ENCODE measurements around the gene BCL11A.

Gene BCL11A

DNA sequence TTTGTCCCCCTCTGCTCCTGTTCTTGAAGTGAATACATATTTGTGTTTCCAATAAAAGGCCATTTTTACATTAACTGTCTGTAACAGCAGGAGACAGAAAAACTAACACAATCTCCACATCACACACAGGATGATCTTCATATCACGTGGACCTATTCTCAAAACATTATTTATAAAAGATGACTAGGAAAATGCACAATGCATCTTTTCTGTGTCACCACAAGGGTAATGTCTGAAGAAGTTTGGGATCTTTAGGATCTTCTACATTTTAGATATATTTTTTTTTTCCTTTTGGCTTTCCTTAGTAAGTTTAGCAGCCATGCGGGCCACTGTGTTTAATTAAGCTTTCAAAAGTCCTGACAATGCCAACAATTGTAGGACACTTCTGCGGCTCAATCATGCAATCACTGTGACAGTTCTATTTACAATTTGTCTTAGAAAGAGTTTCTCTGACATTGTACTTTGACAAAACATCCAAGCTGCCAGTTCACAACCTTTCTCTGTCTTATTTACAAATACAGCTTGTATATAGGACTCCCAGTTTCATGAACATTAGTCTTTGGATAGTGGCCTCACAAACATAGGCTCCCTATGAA lies 12.3 kb downstream of the BCL11A start:
- Mint-ChIP-seq H3K36me3 (peaks cover 59% of the 10 kb centered on the region), H3K4me3 (no peak overlapping the region), H3K9me3 (no peaks in the 10 kb centered on the region), H3K27me3 (no peaks in the 10 kb centered on the region), H3K27ac (peak overlapping the region; percentile 23), H3K4me1 (peaks cover 83% of the 10 kb centered on the region)
- no peak for ATAC-seq

DNA sequence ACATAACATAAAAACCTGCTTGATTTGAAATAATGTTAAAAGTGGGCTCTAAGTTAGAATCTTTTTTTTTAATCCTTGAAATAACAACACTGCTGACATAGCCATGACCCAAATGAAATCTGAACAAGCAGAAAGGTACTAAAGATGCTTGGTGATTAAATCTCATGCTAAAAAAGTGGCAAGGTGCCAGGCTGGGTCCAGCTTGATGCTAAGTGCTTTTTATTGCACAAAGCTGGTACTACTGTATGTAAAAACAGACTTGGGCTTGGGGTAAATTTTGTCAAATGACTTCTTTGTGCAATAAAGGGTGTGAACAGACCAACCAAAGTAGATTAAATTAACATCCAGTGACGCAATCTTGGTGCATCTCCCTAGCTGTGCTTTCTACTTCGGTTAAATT lies 13.4 kb downstream of the BCL11A start:
- no peak for ATAC-seq
- Mint-ChIP-seq H3K4me3 (no peak overlapping the region), H3K4me1 (peaks cover 83% of the 10 kb centered on the region), H3K9me3 (no peaks in the 10 kb centered on the region), H3K27me3 (no peaks in the 10 kb centered on the region), H3K27ac (peak overlapping the region; percentile 23), H3K36me3 (peaks cover 55% of the 10 kb centered on the region)

DNA sequence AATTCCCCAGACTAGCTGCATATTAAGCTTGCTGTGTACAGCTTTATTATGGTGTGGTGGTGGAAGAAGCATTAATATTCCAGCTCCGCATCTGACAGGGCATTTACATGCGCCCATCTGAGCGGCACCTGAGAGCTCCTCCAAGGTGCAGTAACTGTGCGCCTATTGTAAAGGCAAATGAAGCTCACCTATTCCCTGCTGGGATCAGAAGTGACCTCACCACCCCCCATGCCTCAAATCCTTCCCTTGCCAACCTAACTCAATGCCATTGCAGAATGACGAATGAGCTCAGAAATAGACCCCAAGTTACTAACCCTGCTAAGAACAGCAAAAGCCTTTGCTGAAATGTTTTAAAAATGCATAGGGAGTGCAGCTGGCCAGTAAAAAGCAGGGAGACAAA lies 14.3 kb downstream of the BCL11A start:
- H3K4me1 Mint-ChIP-seq: peaks cover 83% of the 10 kb centered on the region
- no peak for ATAC-seq
- peak overlapping the region; percentile 46 for H3K27ac Mint-ChIP-seq
- no peaks in the 10 kb centered on the region for H3K9me3 Mint-ChIP-seq
- no peak overlapping the region for H3K4me3 Mint-ChIP-seq
- H3K27me3 Mint-ChIP-seq: no peaks in the 10 kb centered on the region
- peaks cover 45% of the 10 kb centered on the region for H3K36me3 Mint-ChIP-seq

DNA sequence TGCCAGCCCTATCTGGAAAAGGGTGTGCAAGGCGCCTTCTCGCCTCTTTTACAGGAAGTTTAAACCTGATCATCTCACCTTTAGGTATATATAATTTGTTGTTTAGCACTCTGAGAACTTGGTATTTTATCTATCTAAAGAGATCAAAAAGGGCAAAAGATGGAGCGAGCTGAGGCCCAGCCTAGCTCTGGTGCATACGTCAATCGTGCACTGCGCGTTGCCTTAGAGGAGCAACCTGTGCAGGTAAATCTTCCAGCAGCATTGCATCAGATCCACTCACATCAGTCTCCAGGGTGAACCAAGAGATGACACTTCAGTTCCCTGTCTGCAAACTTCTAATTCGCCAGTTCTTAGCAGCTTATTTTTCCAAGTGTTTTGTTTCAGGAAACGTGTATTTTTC lies 15.4 kb downstream of the BCL11A start:
- Mint-ChIP-seq H3K4me3 (no peak overlapping the region), H3K4me1 (peaks cover 83% of the 10 kb centered on the region), H3K36me3 (peaks cover 48% of the 10 kb centered on the region), H3K27ac (peak overlapping the region; percentile 46), H3K9me3 (no peaks in the 10 kb centered on the region), H3K27me3 (no peaks in the 10 kb centered on the region)
- ATAC-seq: no peak

DNA sequence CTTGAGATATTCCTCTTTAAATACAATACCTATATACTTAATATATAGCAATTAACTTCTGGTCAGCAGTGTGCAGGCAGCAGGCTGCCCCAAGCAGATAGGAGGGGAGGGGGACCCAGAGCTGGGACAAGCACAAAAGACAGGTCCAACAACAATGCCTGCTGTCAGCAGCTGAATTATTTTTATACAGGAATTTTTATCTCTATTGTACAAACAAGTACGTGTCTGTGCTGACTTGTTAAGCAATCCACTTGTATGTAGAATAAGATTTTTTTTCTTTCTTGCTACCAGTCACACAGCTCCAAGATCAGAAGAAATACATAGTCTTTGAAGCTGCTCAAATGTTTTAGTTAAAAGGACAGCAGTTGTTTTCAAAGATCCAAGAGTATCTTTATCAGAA lies 16.7 kb downstream of the BCL11A start:
- H3K4me3 Mint-ChIP-seq: peak overlapping the region; percentile 73
- H3K27ac Mint-ChIP-seq: peak overlapping the region; percentile 84
- H3K36me3 Mint-ChIP-seq: peaks cover 50% of the 10 kb centered on the region
- peaks cover 85% of the 10 kb centered on the region for H3K4me1 Mint-ChIP-seq
- H3K9me3 Mint-ChIP-seq: no peaks in the 10 kb centered on the region
- no peaks in the 10 kb centered on the region for H3K27me3 Mint-ChIP-seq
- no peak for ATAC-seq

DNA sequence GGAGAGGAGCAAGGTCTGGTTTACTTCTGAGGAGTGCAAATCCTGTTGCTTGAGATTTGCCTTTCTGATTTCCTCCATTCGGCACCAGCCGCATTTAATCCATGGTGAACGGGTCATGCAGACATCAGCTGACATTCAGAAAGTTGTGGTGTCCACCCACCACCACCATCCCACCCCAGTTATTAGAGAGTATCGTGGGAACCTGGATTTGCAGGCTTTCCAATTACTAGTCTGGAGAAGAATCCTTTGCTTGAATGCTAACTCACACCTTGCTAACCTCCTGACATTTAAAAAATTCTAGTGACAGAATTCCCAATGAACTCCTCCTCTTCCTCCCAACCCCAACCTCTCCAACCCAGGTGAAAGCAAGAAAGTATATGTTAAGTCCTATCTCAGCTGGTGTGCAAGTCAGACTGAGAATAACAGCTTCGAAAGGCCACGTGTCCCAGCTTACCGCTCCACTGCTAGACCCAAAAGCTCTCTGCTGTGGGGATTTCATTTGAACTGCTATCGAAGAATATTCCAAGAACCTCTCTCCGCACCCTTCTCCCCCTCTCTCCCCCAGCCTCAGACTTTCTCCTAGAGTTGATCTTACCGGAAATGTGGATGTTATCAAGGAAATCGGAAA lies 17.7 kb downstream of the BCL11A start:
- H3K36me3 Mint-ChIP-seq: peaks cover 53% of the 10 kb centered on the region
- H3K4me1 Mint-ChIP-seq: peaks cover 93% of the 10 kb centered on the region
- ATAC-seq: peak; percentile 89
- H3K27me3 Mint-ChIP-seq: no peaks in the 10 kb centered on the region
- peak overlapping the region; percentile 84 for H3K27ac Mint-ChIP-seq
- peak overlapping the region; percentile 73 for H3K4me3 Mint-ChIP-seq
- H3K9me3 Mint-ChIP-seq: no peaks in the 10 kb centered on the region

DNA sequence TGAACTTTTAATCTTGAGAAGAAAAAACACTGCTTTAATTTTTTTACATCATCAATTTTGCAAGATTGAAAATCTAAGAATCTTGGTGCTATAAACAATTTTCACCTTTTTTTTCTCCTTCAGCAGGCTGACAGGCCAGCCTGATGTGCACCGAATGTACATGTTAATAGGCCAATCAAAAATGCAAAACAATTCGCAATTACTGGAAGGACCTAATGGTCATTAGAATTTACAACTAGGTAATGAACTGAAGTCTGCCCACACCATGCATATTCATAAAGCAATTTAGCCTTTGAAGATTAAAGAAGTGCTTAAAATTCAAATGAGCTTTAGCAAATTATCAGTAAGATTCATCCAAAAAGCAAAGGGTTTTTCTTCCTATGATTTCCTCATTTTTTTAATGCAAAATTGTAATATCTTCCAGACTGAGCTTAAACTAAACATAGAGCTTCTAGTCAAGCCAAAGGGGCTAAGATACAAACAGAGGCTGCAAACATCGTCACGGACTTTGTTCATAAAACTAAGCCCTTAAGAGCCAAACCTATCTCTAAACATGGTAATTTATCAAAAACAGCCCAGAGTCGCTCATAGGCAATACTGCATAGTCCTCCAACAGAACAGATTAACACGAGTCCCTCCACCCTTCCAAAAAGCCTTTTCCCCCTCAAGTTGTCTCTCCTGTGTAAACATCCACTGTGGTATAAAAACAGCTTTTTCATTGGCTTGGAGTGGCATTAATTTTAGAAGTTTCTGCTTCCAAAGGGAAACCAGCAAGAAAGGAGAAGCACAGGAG lies 18.4 kb downstream of the BCL11A start:
- no peaks in the 10 kb centered on the region for H3K9me3 Mint-ChIP-seq
- H3K4me3 Mint-ChIP-seq: peak overlapping the region; percentile 73
- no peaks in the 10 kb centered on the region for H3K27me3 Mint-ChIP-seq
- peaks cover 94% of the 10 kb centered on the region for H3K4me1 Mint-ChIP-seq
- peak overlapping the region; percentile 84 for H3K27ac Mint-ChIP-seq
- no peak for ATAC-seq
- H3K36me3 Mint-ChIP-seq: peaks cover 46% of the 10 kb centered on the region

DNA sequence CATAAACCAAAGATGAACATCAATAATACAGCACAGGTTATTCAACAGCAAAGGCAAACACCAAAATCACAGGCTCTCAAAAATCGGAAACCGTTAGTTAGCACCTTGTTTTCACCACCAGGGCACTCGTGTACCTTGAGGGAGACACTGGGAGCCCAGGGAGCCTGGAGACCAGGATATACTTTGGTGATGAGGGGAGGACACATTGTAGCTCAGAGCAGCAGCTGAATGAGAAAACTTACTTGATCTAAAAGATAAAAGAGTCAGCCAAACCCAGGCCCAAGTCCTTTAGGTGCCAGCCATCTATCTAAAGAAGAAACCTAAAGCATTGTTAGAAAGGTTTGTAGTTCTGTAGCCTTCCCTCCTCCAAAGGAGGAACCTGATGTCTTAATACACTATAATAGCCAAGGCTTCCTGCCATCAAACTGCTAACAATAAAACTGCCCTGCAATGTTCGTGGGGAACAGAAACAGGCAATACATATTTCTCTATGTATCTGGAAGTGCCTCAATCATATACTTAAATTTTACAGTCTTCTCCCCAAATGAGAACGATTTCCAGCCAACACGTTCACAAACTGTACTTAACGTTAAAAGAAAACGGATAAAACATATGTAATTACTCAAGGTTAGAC lies 19.3 kb downstream of the BCL11A start:
- H3K9me3 Mint-ChIP-seq: no peaks in the 10 kb centered on the region
- peaks cover 49% of the 10 kb centered on the region for H3K36me3 Mint-ChIP-seq
- H3K4me3 Mint-ChIP-seq: peak overlapping the region; percentile 32
- peak overlapping the region; percentile 84 for H3K27ac Mint-ChIP-seq
- ATAC-seq: no peak
- H3K4me1 Mint-ChIP-seq: peaks cover 99% of the 10 kb centered on the region
- no peaks in the 10 kb centered on the region for H3K27me3 Mint-ChIP-seq

DNA sequence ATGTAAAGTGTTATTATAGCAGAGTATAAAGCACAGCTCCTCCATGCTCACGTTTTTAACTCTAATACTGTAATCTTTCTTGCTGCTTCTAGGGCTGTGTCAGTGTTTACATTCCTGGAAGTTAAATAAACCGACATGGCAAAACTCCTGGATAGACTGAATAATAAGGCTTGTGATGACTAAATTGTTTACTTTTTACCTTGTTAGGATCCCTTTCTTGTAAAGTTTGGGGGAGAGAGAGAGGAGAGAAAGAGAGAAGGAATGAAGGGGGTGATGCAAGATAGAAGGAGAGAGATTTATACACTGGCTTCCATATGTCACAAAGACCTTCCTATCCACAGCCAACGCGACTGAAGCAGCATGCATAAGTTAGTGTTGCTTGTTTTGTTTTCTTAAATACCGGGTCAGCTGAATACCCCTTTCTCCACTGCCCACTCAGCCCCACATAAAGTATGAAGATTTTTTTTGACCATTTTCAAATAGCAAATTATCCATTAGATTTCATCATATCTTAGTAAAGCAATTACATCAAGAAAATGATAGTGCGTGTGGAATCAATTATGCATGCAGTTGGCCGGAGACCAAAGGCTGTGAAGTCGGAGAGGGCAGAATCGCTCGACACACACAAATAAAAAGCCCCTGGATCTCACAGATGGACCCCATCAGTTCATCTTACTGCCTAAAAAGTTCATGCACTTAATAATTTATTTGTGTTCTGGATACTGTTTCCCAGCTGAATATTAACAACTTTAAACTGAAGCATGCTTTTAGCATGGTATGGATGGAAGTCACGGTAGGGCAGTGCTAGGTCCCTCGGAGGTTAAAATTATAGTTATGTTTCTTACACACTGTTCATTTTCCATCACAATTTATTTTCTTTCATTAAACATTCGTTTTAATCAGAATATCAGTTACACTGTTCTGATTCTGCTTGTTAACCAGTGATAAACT lies 20.1 kb downstream of the BCL11A start:
- peaks cover 99% of the 10 kb centered on the region for H3K4me1 Mint-ChIP-seq
- H3K36me3 Mint-ChIP-seq: peaks cover 50% of the 10 kb centered on the region
- no peaks in the 10 kb centered on the region for H3K27me3 Mint-ChIP-seq
- H3K9me3 Mint-ChIP-seq: no peaks in the 10 kb centered on the region
- no peak for ATAC-seq
- peak overlapping the region; percentile 84 for H3K27ac Mint-ChIP-seq
- H3K4me3 Mint-ChIP-seq: peak overlapping the region; percentile 32

DNA sequence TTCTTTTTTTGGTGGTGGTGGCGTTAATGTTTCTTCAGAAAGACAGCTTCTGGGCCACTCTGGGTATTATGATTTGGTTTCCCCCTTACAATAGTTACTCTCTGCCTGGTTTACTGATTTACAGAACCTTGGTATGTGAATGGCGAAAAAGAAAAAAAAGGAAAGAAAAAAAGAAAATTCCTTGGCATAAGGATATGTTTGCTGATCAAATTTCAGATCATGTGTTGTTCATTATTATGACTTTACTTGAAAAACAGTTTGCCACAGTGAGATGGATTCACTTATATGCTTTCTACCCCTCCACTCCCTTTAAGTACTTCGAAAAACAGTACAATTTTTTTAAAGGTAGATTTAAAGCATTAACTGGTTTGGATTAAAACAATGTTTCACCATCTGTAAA lies 21.0 kb downstream of the BCL11A start:
- ATAC-seq: no peak
- no peaks in the 10 kb centered on the region for H3K27me3 Mint-ChIP-seq
- H3K9me3 Mint-ChIP-seq: no peaks in the 10 kb centered on the region
- peak overlapping the region; percentile 84 for H3K27ac Mint-ChIP-seq
- peaks cover 53% of the 10 kb centered on the region for H3K36me3 Mint-ChIP-seq
- peak overlapping the region; percentile 66 for H3K4me3 Mint-ChIP-seq
- H3K4me1 Mint-ChIP-seq: peaks cover 100% of the 10 kb centered on the region

DNA sequence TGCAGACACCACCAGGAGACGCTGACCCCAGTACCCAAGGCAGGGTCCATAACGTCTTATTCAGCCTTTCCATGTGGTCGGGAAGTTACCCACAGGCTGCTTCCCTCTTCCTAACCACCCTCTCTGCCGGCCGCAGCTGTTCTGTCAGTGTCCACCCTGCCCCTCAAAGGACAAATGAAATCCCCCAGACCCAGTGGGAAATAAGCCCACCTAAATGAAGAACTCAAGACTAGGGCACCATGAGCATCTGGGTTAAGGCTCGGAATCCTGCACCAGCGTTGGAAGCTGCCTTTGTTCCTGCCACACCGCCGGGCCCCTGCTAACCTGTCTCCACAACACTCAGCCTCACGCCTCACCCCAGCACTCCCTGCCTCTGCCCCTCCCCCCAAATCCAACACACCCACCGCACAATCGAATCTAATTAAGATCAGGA lies 21.7 kb downstream of the BCL11A start:
- Mint-ChIP-seq H3K27ac (peak overlapping the region; percentile 84), H3K36me3 (peaks cover 60% of the 10 kb centered on the region), H3K27me3 (no peaks in the 10 kb centered on the region), H3K9me3 (no peaks in the 10 kb centered on the region), H3K4me1 (peaks cover 100% of the 10 kb centered on the region), H3K4me3 (peak overlapping the region; percentile 66)
- ATAC-seq: no peak

DNA sequence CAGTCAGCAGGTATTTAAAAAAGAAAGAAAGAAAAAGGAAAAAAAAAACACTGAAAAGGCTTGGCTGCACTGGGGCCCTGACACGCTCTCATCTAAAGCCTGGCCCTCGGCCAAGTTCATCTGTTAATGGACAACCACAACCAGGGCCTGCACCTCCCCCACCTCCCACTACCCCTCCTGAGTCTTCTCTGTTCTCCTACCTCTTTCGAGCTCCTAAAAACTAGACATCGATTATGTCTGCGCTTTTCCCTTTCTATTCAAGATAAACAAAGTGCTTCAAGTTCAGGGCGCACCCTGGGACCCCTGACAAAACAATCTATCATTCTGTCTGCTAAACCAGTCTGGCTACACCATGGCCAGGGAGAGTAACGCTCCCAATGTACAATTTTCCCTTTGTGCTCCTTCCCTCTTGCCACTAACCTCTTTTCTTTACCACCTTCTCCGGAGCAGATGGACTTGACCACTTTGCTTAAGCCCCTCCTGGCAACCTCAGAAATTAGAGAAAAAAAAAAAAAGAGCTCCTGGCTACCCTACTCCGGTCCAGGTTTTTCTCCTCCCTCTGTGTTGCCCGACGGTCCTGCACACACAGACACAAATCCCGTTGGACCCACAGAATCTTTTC lies 22.7 kb downstream of the BCL11A start:
- Mint-ChIP-seq H3K36me3 (peaks cover 56% of the 10 kb centered on the region), H3K4me3 (peak overlapping the region; percentile 70)

DNA sequence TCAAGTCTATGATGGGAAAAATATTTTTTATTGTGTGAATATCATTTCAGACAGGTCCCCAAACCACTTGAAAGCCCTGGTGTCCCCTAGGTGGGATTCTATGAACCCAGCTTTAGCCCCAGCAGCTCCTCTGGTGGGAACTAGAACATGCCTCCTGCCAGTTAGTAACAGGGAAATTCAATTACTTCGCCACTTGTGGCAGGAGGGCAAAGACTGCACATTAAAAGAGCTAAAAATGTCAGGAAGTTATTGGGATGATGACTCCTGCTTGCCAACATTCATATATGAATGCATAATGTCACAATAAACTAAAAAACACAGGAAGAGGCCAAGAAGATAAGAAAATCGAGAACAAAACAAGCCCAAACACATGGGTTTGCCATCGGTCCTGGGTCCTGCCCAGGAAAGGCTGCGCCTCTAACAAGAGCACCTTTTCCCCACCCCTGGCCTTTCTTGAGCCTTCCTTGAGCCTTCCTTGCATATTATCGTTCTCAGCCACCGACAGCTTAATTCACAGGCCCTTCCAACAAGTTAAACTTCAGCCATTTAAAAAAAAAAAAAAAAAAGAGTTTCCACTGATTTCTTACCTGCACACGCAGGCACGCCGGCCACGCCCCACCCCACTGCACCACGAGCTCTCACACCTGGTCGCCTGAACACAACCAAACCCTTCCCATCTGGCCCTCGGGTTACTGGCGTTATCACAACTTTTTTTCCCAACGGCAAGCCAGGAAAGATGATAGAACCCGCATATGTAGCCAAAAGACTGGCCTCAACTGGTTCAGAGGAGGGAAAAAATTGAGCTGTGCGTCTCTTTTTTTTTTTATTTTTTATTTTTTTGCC lies 23.4 kb downstream of the BCL11A start:
- Mint-ChIP-seq H3K4me3 (peak overlapping the region; percentile 70), H3K27me3 (no peaks in the 10 kb centered on the region), H3K36me3 (peaks cover 53% of the 10 kb centered on the region), H3K4me1 (peaks cover 100% of the 10 kb centered on the region), H3K9me3 (no peaks in the 10 kb centered on the region), H3K27ac (peak overlapping the region; percentile 84)
- ATAC-seq: no peak

More for the DNA sequence above, 22.7 kb downstream of the BCL11A start:
- Mint-ChIP-seq H3K4me1 (peaks cover 100% of the 10 kb centered on the region), H3K27me3 (no peaks in the 10 kb centered on the region), H3K27ac (peak overlapping the region; percentile 84), H3K9me3 (no peaks in the 10 kb centered on the region)
- ATAC-seq: peak; percentile 79

All from stimulated activated memory B cell treated with anti-CD40 and anti-IgM and Interleukin-4, amounts not matched to agents 10 μg/mL and 1 μg/mL and 100 μg/mL, for 72 hours (primary cell).